Esophagus squamous epithelium (tissue), 4 donors: ENCODE measurements around the gene SLA2.

Experiments used
- CTCF ChIP-seq, 6 experiments: fragments of 450-650 bp in 4 of 6; fragments of 200-600 bp in 2 of 6; sonication (generic) in 2 of 6; IDR thresholded peaks; one replicate each; pipeline ENCODE4 v1.5.1; 2016 to 2019; ENCODE audit warnings: antibody characterized with exemption in 6 of 6, mild to moderate bottlenecking in 4 of 6, moderate library complexity in 4 of 6
- POLR2A ChIP-seq, 4 donors: fragments of 450-650 bp; IDR thresholded peaks; one replicate each; pipeline ENCODE4 v1.6.1; 2017; ENCODE audit warnings: antibody characterized with exemption in 4 of 4, mild to moderate bottlenecking in 4 of 4, moderate library complexity in 3 of 4

- no peak for TF ChIP-seq POLR2A (IDR thresholded peaks at IDR 0.05)
- no peak for TF ChIP-seq CTCF (IDR thresholded peaks at IDR 0.05)
These were observed 7.5 kb upstream of the SLA2 start for GRCh38 chr20:36653456-36653855.
